T-helper 22 cell (primary cell): ENCODE results near the gene HMGB4.

Experiments used
- DNase-seq: peaks from one replicate; pipeline ENCODE4 v3.0.0-alpha.2; 2020; ENCODE audit warnings: low read depth

HMGB4 gene

GRCh38 chr1:33898406-33898805 lies 34.5 kb downstream of the HMGB4 start:
- DNase-seq = no peak

GRCh38 chr1:33898881-33899280 lies 35.0 kb downstream of the HMGB4 start:
- DNase-seq = no peak

GRCh38 chr1:33899746-33900145 lies 35.9 kb downstream of the HMGB4 start:
- DNase-seq = no peak

DNA sequence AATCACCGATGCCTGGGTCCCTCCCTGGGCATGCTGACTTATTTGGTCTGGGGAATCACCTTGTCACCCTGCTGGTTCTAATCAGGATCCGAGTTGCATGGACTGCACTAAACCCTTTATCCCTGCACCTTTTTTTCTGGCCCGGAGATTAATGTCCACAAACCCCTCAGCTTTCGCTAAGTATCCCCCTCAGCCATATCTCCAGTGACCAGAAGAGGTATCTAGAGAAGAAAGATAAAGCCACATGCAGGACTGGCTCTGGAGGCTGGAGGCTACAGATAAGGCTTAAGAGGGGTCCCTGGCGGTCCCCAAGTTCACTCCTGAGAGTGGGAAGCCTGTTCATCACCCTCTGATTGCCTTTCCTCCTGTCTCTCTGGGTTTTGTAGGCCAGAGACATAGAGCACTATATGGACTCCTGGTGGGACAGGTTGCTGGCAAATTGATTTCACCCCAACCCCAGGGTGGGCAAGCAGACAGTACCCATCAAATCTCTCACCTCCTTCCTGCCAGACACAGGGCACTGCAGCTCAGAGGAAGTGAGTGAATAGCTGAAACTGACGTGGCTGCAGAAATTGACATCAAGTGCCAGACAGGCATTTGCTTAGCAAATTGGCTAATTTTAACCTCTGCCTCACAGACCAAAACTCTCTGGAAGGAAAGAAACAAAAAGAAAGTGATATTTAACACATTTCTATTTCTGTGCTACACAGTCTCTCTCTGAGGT lies 38.8 kb downstream of the HMGB4 start:
- DNase-seq = no peak

DNA sequence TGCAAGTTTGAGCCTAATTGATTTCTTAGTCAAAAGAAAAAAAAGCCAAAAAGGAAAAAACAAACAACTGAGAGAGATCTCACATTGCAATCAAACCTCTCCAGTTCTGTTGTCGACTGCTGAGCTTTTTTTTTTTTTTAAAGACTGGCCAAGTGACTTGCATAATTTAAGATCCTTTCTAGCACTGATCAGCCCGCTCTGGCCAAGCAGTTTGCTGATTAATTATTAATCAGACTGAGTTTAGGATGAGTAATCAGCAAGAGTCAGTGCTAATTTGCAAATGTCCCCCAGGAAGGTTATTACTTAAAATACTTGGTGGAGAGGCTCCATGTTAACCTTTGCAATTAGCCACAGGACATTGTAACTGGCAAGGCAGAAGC lies 39.3 kb downstream of the HMGB4 start:
- no peak for DNase-seq

- DNase-seq = no peak
Measured at GRCh38 chr1:33905241-33905640, 41.4 kb downstream of the HMGB4 start.

DNA sequence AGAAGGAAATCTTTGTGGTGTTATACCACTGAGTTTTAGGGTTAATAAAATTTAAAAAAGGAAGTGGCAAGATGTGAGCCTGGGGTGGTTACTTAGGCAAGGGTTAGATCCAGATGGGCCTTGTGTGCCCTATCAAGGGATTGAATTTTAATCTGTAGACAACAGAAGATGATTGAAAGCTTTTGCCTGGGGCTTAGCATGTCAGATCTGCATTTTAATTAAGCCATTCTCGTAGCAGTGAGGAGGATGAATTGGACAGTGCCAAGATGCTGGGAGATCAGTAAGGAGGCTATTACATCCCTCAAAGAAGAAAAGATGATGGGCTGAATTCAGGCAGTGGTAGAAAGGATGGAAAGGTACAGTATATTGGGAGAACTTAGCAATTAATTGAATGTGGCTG lies 42.3 kb downstream of the HMGB4 start:
- DNase-seq = no peak

GRCh38 chr1:33908324-33908956 lies 44.6 kb downstream of the HMGB4 start:
- no peak for DNase-seq
